Activated CD4-positive, CD25-positive, alpha-beta regulatory T cell (primary cell): ENCODE measurements around the gene NEU4.
A peak's percentile ranks its signal among the peaks of the same experiment; 100 is the strongest.
"Not testable (repeated sequence)": the region's sequence is repeated elsewhere in the genome, so short reads cannot be mapped to it uniquely, and the experiment has no call there.

Experiments used
- DNase-seq, 4 experiments: peaks; one replicate each; lab custom pipeline; 2025; lab: John Stamatoyannopoulos, UW

Gene NEU4

GRCh38 chr2:241833756-241834526 lies 24.9 kb downstream of the NEU4 start:
- DNase-seq: not testable (repeated sequence)

GRCh38 chr2:241834527-241835210 lies 25.7 kb downstream of the NEU4 start:
- no peak for DNase-seq

- no peak for DNase-seq
These were observed 26.6 kb downstream of the NEU4 start for GRCh38 chr2:241835611-241836010.

- DNase-seq: no peak
These were observed 27.3 kb downstream of the NEU4 start for GRCh38 chr2:241836292-241836691.

- no peak for DNase-seq
These were observed 28.4 kb downstream of the NEU4 start for GRCh38 chr2:241837197-241837965.

- DNase-seq: no peak
These were observed 32.4 kb downstream of the NEU4 start for GRCh38 chr2:241841181-241842066.

GRCh38 chr2:241842067-241842415 lies 33.0 kb downstream of the NEU4 start:
- DNase-seq: no peak

- DNase-seq: no peak
These were observed 33.7 kb downstream of the NEU4 start for GRCh38 chr2:241842620-241843211.

GRCh38 chr2:241843321-241844065 lies 34.5 kb downstream of the NEU4 start:
- DNase-seq: no peak

GRCh38 chr2:241844066-241844728 lies 35.2 kb downstream of the NEU4 start:
- peak; percentile 42 to 66 (median 50) for DNase-seq

GRCh38 chr2:241844831-241845578 lies 36.0 kb downstream of the NEU4 start:
- DNase-seq: no peak

GRCh38 chr2:241846406-241846805 lies 37.4 kb downstream of the NEU4 start:
- DNase-seq: no peak

GRCh38 chr2:241848761-241849615 lies 40.0 kb downstream of the NEU4 start:
- DNase-seq: no peak

GRCh38 chr2:241849616-241850543 lies 40.9 kb downstream of the NEU4 start:
- DNase-seq: no peak

- no peak for DNase-seq
These were observed 41.7 kb downstream of the NEU4 start for GRCh38 chr2:241850544-241851324.

GRCh38 chr2:241851325-241852115 lies 42.5 kb downstream of the NEU4 start:
- no peak for DNase-seq
